HepG2 (cell line): ENCODE measurements around the gene SLC13A1. TPM values are rescaled to one million over a fixed set of nuclear protein-coding genes. Genes with fewer than 3 reads are reported as not detected.
A peak's percentile ranks its signal among the peaks of the same experiment; 100 is the strongest.

Experiments
- ATAC-seq: fragments of 200-7000 bp; cut with Tn5 transposase; 3 replicates; pipeline ENCODE4 v1.9.1; 2020; ENCODE audit warnings: mild to moderate bottlenecking, moderate library complexity
- BruUV-seq: library from RNA; stranded (reverse); fragments of 400-500 nt; replicated peaks from 2 replicates; lab custom pipeline; 2021; lab: Mats Ljungman, UMichigan
- CTCF ChIA-PET: fragments of 300-600 bp; formaldehyde crosslinking; extraction: SDS; loops from one replicate; lab custom pipeline; 2021; ENCODE audit warnings: low total read pairs, inconsistent platforms, low intra/inter-chr PET ratio; lab: Yijun Ruan, JAX
- POLR2A ChIA-PET: fragments of 350-600 bp; sonication (Branson Sonifier 250); formaldehyde crosslinking; loops from one replicate; lab custom pipeline; 2020; ENCODE audit warnings: antibody characterized with exemption, inconsistent platforms; lab: Yijun Ruan, JAX
- DNase-seq: peaks from one replicate; pipeline ENCODE4 v3.0.0-alpha.2; 2015; ENCODE audit warnings: low spot score
- FAIRE-seq: peaks from 3 replicates; lab custom pipeline; 2011; peaks lifted over from hg19 to GRCh38; lab: Jason Lieb, UNC
- H2AFZ ChIP-seq: one replicate; pipeline ENCODE4 v1.6.1; 2011; ENCODE audit warnings: low read length, inconsistent platforms
- H3K27ac ChIP-seq: fragments of 300-600 bp; 3 replicates; pipeline ENCODE4 v1.8.0; 2011; ENCODE audit warnings: mixed run types, mild to moderate bottlenecking, mixed read lengths, low read length, inconsistent platforms; ENCODE audit not compliant: insufficient read depth; ENCODE audit errors: extremely low read length
- H3K27me3 ChIP-seq, 2 experiments: fragments of 200-600 bp in 1 of 2; 2 replicates in 1 of 2; 3 replicates in 1 of 2; pipeline versions ENCODE4 v1.6.0 to v1.8.0; 2011; ENCODE audit warnings: low read length in 2 of 2, mild to moderate bottlenecking in 2 of 2, moderate library complexity in 2 of 2, inconsistent platforms in 1 of 2; ENCODE audit not compliant: insufficient read depth in 2 of 2, control insufficient read depth in 1 of 2
- H3K36me3 ChIP-seq, 2 experiments: fragments of 200-600 bp in 1 of 2; replicated peaks in 1 of 2; 2 replicates in 1 of 2; 3 replicates in 1 of 2; pipeline versions ENCODE4 v1.5.1 to v1.8.0; 2011; ENCODE audit warnings: low read length in 2 of 2, inconsistent platforms in 1 of 2; ENCODE audit not compliant: insufficient read depth in 2 of 2, control insufficient read depth in 1 of 2
- H3K4me1 ChIP-seq: 2 replicates; pipeline ENCODE4 v1.5.1; 2012; ENCODE audit warnings: low read length, inconsistent platforms; ENCODE audit not compliant: insufficient read depth
- H3K4me2 ChIP-seq: 2 replicates; pipeline ENCODE4 v1.6.0; 2011; ENCODE audit warnings: low read depth, low read length, inconsistent platforms
- H3K4me3 ChIP-seq, 3 experiments: fragments of 200-600 bp in 1 of 3; sonication (generic), shearing (Covaris generic) in 1 of 3; replicated peaks in 1 of 3; 2 replicates each; pipeline ENCODE4 v1.5.1; 2011 to 2016; ENCODE audit warnings: low read length in 3 of 3, inconsistent platforms in 2 of 3, low read depth in 2 of 3, mild to moderate bottlenecking in 2 of 3, control low read depth in 1 of 3, mixed read lengths in 1 of 3; ENCODE audit not compliant: insufficient read depth in 1 of 3
- H3K79me2 ChIP-seq: one replicate; pipeline ENCODE4 v1.6.1; 2011; ENCODE audit warnings: low read length, inconsistent platforms; ENCODE audit not compliant: insufficient read depth
- H3K9ac ChIP-seq: 2 replicates; pipeline ENCODE4 v1.6.0; 2011; ENCODE audit warnings: mild to moderate bottlenecking, low read depth, low read length, inconsistent platforms; ENCODE audit not compliant: insufficient read depth
- H3K9me3 ChIP-seq: 2 replicates; pipeline ENCODE4 v1.5.1; 2012; ENCODE audit warnings: mild to moderate bottlenecking, low read length
- H4K20me1 ChIP-seq: 2 replicates; pipeline ENCODE4 v1.6.0; 2011; ENCODE audit warnings: inconsistent platforms, mild to moderate bottlenecking, low read length, moderate library complexity; ENCODE audit not compliant: insufficient read depth
- ATRX ChIP-seq: sonication (generic); formaldehyde crosslinking; IDR thresholded peaks from 2 replicates; pipeline ENCODE4 v1.4.0; 2020; ENCODE audit warnings: missing genetic modification reagents, borderline replicate concordance
- CTCF ChIP-seq: sonication (generic); formaldehyde crosslinking; IDR thresholded peaks from 2 replicates; pipeline ENCODE4 v1.5.0; 2020; ENCODE audit warnings: mild to moderate bottlenecking, missing genetic modification reagents, moderate library complexity
- ELF1 ChIP-seq: sonication (generic); formaldehyde crosslinking; IDR thresholded peaks from 2 replicates; pipeline ENCODE4 v1.4.0; 2020; ENCODE audit warnings: missing genetic modification reagents
- ELF3 ChIP-seq: IDR thresholded peaks from 2 replicates; pipeline ENCODE4 v1.6.1; 2016; ENCODE audit warnings: missing genetic modification reagents, missing compliant biosample characterization
- PBX3 ChIP-seq: sonication (generic); formaldehyde crosslinking; IDR thresholded peaks from 2 replicates; pipeline ENCODE4 v1.8.1; 2023; ENCODE audit warnings: missing genetic modification reagents, inconsistent platforms, borderline replicate concordance
- PHF21A ChIP-seq: sonication (generic); formaldehyde crosslinking; IDR thresholded peaks from 2 replicates; pipeline ENCODE4 v1.5.0; 2020; ENCODE audit warnings: mild to moderate bottlenecking, missing genetic modification reagents
- SMC3 ChIP-seq: IDR thresholded peaks from 2 replicates; pipeline ENCODE4 v1.6.1; 2011; ENCODE audit warnings: low read length, improper control_type of control experiment
- STAG1 ChIP-seq: sonication (generic); formaldehyde crosslinking; IDR thresholded peaks from 2 replicates; pipeline ENCODE4 v1.4.0; 2020; ENCODE audit warnings: missing genetic modification reagents
- ZBTB38 ChIP-seq: sonication (generic); formaldehyde crosslinking; IDR thresholded peaks from 2 replicates; pipeline ENCODE4 v1.5.1; 2020; ENCODE audit warnings: mild to moderate bottlenecking, missing genetic modification reagents
- ZNF432 ChIP-seq: sonication (generic); formaldehyde crosslinking; IDR thresholded peaks from 2 replicates; pipeline ENCODE4 v1.5.0; 2020; ENCODE audit warnings: missing genetic modification reagents, mild to moderate bottlenecking, borderline replicate concordance
- ZNF619 ChIP-seq: sonication (generic); formaldehyde crosslinking; IDR thresholded peaks from 2 replicates; pipeline ENCODE4 v1.4.0; 2020; ENCODE audit warnings: mild to moderate bottlenecking, missing genetic modification reagents
- ZNF709 ChIP-seq: sonication (generic); formaldehyde crosslinking; IDR thresholded peaks from 2 replicates; pipeline ENCODE4 v1.5.0; 2020; ENCODE audit warnings: mild to moderate bottlenecking, missing genetic modification reagents
- WGBS: methylation state at CpG from one replicate; pipeline ENCODE4 v1.1.6; 2017; ENCODE audit warnings: low lambda C conversion rate; 5-methylcytosine and 5-hydroxymethylcytosine counted together
- in situ Hi-C: cut with HindIII; loops from 2 replicates; pipeline ENCODE4 v1.10.0; 2017; ENCODE audit warnings: low pct_unique_long_range_greater_than_20kb; ENCODE audit not compliant: extremely low pct_ligation_motif_present
- intact Hi-C: fragments of 100-400 bp; cut with micrococcal nuclease; formaldehyde crosslinking; loops from one replicate; pipeline ENCODE4 v1.10.0; 2022; ENCODE audit not compliant: unreplicated experiment
- polyA plus RNA-seq, 8 experiments: library from polyadenylated mRNA; depleted of rRNA in 3 of 8; stranded (reverse) in 7 of 8; unstranded in 1 of 8; fragments of >200 nt; fragmentation: Illumina TruSeq in 4 of 8; extraction: Trizol in 4 of 8; gene quantifications; 2 replicates each; pipeline versions ENCODE4 v1.2.1 to v1.2.3, GENCODE V29; 2011 to 2016; ENCODE audit warnings: low read depth in 4 of 8, missing spikeins in 1 of 8, mixed read lengths in 1 of 8; ENCODE audit not compliant: insufficient read depth in 1 of 8
- total RNA-seq, 5 experiments: library from RNA; depleted of rRNA; stranded (reverse); fragments of >200 nt; fragmentation: Illumina TruSeq; extraction: Trizol; gene quantifications; 2 replicates each; pipeline ENCODE4 v1.2.3, GENCODE V29; 2016; ENCODE audit warnings: low read depth in 1 of 5

SLC13A1 gene
- total and polyA plus RNA-seq, 2 of the 13 experiments (the other 11 are each of a cell fraction or from before 2014, with no cell fraction given): not detected

GRCh38 chr7:123070702-123071286 is 129.0 kb downstream of the SLC13A1 start:
- H3K36me3 ChIP-seq: no peaks in the 10 kb centered on the region
- FAIRE-seq (peak; percentile 58), ATAC-seq (peak; percentile 81), DNase-seq (peak; percentile 46)
- no peaks in the 10 kb centered on the region for H4K20me1 ChIP-seq
- in situ Hi-C loops (no loop called here), intact Hi-C loops (loop anchor here (1.0 to 5.0 kb wide), 2 partner anchors 84 to 297 kb away; no protein-coding TSS in a partner anchor)
- no peak overlapping the region for H3K4me2 ChIP-seq
- H3K79me2 ChIP-seq: no peaks in the 10 kb centered on the region
- 12% methylated on average over 5 of the region's 5 CpGs for WGBS
- no peak for TF ChIP-seq ATRX (CRISPR knock-in tag)
- peak; percentile 67 for TF ChIP-seq CTCF
- TF ChIP-seq PHF21A (CRISPR knock-in tag): no peak
- TF ChIP-seq ZNF709 (CRISPR knock-in tag): no peak
- peak; percentile 29; the same call in 1 of the 2 replicates for TF ChIP-seq SMC3
- TF ChIP-seq STAG1 (CRISPR knock-in tag): peak; percentile 66
- no peak for TF ChIP-seq PBX3 (CRISPR knock-in tag)
- TF ChIP-seq ELF1 (CRISPR knock-in tag): no peak
- TF ChIP-seq ZNF432 (CRISPR knock-in tag): no peak
- 0 out of 2 replicates have a peak, but pooled peaks have one; percentile 14 for TF ChIP-seq ELF3 (CRISPR knock-in tag)
- no peak for TF ChIP-seq ZBTB38
- TF ChIP-seq ZNF619: no peak
- no peak overlapping the region for H3K9ac ChIP-seq
- no peak overlapping the region for H2AFZ ChIP-seq
- POLR2A ChIA-PET: no interaction called here
- no TSS peak for BruUV-seq
- no peak overlapping the region for H3K4me3 ChIP-seq
- no peak overlapping the region for H3K27ac ChIP-seq
- CTCF ChIA-PET: interaction anchor here (0.9 to 1.8 kb wide), 3 partner anchors 84 to 296 kb away, joined by 3 to 13 read pairs (median 3); no protein-coding TSS in a partner anchor
- no peaks in the 10 kb centered on the region for H3K4me1 ChIP-seq
- no peaks in the 10 kb centered on the region for H3K27me3 ChIP-seq
- no peaks in the 10 kb centered on the region for H3K9me3 ChIP-seq
